KG1 (cell line): ENCODE data around the gene PRRC1.
"Not testable (repeated sequence)": the region's sequence is repeated elsewhere in the genome, so short reads cannot be mapped to it uniquely, and the experiment has no call there.

ENCODE experiments used
- DNase-seq: peaks from one replicate; lab custom pipeline; 2025; lab: John Stamatoyannopoulos, UW

Gene PRRC1

DNA sequence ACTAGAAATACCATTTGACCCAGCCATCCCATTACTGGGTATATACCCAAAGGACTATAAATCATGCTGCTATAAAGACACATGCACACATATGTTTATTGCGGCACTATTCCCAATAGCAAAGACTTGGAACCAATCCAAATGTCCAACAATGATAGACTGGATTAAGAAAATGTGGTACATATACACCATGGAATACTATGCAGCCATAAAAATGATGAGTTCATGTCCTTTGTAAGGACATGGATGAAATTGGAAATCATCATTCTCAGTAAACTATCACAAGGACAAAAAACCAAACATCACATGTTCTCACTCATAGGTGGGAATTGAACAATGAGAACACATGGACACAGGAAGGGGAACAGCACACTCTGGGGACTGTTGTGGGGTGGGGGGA is 27.8 kb downstream of the PRRC1 start:
- DNase-seq, result not testable (repeated sequence)

DNA sequence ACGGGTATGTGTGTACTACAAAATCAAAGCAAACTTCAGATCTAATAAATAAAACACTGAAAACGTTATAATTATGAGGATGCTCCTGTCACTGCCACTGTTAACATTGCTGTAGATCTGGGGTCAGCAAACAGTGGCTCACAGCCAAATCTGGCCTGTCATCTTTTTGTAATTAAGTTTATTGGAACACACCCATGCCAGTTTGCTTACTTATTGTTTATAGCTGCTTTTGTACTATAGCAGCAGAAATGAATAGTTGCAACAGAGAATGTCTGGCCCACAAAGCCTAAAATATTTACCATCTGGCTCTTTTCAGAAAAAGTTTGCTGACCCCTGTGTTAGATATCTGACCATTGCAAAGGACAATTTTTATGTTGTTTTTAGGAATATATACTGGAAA is 32.1 kb downstream of the PRRC1 start:
- no peak for DNase-seq

DNA sequence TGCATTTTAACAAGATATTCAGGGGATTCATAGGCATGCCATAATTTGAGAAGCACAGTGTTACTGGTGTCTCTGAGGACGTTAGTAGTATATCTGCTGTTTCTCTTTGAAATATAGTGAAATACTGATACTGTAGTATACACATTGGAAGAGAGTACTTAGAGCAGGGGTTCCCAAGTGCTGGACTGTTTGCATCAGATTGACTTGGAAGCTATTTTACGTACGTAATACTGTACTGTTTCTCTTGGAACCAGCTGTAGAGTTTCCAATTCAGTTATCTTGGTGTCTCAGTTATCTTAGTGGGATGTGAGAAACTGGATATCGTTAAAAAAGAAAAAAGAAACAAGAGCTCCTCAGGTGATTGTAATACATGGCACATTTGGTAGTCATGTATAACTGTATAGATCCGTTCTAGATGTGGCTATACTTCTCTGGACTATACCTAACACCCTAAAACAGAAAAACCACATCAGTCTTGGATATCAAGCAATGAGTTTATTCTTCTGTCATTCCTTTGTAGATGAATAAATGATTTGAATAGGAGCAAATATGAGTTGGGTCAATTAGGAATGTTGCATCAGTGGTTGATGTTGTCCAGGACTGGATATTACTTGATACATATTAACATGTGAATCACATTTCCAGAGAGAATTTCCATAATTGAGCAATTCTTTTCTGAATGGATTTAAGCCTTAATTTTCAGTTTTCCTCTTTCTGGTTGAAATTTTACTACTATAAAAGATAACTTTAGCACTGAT is 33.4 kb downstream of the PRRC1 start:
- no peak for DNase-seq

DNA sequence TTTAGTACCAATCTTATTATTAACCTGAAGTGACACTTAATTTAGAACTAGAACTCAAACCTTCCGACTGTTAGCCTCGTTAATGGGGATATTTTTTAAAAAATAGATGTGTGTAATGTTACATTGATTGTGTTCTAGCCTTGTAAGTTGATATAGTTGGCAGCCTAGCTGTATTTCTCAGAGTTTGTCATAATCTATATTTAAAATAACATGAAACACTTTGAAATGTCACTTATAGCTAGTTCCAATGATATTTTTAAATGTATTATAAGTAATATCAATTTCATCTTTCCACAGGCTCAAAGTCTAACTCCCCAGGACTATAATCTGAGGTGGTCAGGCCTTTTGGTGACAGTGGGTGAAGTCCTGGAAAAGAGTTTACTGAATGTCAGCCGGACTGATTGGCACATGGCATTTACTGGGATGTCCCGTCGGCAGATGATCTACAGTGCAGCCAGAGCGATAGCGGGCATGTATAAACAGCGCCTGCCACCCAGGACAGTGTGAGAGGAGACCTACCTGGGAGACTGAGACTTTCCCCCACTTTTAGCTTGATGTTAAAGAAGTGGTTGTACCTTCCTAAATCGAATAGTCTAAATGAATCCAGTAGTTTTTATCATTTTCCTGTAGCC is 34.1 kb downstream of the PRRC1 start:
- DNase-seq, result no peak

- DNase-seq, result no peak
These were observed 38.4 kb downstream of the PRRC1 start for GRCh38 chr5:127555826-127556225.

- no peak for DNase-seq
These were observed 39.3 kb downstream of the PRRC1 start for GRCh38 chr5:127556609-127557334.

- DNase-seq, result no peak
These were observed 40.8 kb downstream of the PRRC1 start for GRCh38 chr5:127558273-127558672.

DNA sequence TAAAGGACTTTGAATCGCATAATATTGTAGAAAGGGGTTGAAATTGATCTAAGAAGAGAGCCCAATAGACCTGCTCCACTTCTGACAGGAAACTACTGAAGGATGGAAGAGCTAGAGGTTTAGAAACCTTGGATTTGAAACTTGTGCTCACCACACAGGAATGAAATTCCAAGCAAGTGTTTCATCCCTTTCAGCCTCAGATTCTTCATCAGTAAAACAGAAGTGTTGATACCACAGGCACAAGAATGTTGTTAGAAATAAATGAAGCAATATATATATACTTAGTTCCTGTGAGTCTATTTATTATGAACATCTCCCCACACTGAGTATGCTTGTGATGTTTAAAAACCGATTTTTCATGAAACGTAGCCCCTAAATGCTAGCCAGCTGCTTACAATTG is 43.8 kb downstream of the PRRC1 start:
- DNase-seq, result no peak

- DNase-seq, result no peak
These were observed 44.8 kb downstream of the PRRC1 start for GRCh38 chr5:127562252-127562651.

- DNase-seq, result no peak
These were observed 45.7 kb downstream of the PRRC1 start for GRCh38 chr5:127563136-127563535.

DNA sequence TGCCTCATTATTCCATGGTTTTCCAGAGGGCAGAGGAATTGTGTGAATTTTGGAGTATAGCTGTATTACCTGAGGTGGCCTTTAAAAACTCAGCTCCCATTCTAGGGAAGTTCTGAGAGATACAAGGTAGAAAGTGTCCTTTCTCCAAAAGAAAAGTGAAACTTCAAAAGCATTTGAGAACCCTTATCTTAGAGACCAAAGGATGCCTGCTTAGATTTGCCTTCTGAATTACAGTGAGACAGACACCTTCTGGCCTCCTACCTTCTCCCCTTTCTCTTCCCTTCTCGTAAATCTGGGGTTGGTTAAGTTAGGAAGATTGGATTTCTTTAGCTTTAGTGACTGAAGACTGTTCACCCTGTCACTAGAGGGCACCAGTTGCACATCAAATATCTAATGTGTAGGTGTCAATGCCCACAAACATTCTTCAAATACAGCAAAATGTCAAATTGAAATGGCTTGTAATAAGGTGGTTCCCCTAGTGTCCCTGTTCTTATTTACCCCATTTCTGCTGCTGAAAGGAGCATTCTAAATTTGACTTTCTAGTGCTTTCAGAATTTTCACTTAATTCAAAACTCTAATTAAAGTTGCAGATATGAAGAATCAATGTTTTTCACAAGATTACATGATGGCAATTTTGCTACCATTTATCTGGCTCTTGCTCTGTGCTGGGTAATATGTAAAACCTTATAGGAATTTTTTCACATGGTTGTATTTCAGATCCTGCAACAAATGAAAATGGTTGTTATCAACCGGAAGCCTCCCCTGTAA is 46.7 kb downstream of the PRRC1 start:
- no peak for DNase-seq

- DNase-seq, result no peak
These were observed 48.3 kb downstream of the PRRC1 start for GRCh38 chr5:127565586-127566270.

DNA sequence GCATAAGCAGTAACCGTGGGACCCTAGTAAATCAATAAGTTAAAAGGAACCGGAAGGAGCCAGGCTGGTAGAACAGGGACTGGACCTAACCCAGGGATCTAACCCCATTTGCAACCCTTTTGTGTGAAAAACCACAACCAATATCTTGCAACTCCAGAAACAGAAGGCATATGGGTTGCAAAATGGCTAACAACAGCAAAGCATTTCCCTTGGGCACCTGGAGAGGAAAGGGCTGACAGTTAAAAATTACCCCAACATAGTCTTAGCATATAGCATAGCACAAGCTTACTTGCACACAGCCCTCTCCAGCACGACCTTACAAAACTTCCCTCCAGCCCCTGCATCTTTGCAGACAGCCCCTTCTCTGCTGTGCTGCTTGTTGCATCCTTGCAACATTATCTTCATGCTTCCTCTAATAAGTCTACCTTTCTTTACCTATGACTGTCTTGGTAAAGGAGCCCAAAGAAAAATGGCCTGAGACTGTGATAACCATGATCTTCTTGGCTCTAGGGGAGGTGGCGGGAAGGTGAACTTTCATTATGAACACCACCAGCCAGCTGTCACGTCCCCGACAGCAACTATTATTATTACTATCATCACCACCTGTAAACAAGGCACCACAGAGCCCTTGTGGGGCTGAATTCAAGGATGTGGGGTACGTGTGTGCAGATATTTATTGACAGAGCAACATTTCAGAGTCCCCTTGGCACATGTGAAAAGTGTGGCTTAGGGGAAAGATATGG is 49.8 kb downstream of the PRRC1 start:
- no peak for DNase-seq

DNA sequence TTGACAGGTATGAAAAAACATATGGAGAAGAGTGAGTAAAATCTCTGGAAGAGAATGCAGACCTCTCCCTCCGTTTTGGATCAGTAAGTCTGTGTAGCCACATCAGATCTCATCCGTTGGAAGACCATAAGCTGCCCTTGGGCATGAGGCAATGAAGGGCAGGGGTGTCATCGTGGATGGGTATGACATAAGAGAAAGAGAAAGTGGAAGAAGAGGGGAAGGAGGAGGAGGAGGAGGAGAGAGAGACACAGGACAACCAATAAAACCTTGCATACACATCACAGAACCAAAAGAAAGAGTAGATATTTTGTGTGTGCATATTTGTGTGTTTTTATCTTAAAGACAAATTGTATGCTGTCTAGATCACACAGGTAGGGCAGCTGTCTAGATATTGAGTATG is 50.7 kb downstream of the PRRC1 start:
- DNase-seq, result no peak

GRCh38 chr5:127569471-127569870 is 52.0 kb downstream of the PRRC1 start:
- not testable (repeated sequence) for DNase-seq

DNA sequence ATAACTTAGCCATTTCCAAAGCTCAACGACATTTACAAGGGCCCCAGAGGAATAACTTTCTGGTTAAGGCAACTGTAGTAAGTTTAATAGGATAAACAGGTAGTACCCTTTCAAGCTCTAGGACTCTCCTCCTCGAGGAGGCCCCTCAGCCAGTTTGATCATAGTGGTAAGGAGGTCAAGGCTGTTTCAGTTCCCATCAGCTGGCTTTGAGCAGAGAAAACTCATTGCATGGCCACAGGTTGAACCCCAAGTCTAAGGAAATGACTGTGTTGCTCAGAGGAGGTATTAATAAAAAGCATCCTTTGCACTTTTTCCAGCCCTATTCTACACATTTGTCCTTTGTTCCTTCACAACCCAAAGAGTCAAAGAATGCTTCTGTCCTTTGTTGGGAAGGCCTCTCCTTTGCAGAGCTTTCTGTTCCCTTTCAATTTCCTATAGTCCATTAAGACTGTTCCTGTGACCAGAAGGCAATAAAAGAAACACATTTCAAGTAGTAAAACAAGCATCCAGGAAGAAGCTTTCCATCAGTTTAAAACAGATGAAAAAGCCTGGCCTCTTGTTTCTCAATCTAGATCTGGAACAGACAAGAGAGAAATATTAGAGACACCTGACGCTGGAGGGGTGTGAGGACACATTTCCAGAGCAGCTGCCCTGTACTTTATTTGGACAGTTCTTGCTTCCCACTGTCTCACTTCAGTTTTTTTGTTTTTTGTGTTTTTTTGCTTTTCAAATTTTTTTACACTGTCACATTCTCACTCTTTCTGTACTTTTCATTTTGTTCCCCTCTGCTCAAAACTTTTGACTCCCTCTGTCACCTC is 54.1 kb downstream of the PRRC1 start:
- DNase-seq, result no peak

DNA sequence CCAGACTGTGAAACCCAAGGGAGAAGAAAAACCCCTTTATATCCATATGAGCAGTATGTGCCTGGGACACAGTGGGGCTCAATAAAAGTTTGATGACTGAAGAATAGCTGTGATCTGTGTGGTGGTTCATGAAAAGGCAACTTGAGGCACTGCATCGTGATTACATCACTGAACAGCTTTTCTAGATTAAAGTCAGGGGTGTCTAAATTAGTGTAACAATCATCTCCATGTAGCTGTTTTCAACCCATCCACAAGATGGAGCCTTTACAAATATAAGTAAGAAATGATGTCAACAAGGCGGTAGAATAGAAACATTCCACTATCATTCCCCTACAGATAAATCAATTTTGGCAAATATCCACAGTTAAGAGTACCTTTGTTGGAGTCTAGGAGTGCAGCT is 55.5 kb downstream of the PRRC1 start:
- no peak for DNase-seq

DNA sequence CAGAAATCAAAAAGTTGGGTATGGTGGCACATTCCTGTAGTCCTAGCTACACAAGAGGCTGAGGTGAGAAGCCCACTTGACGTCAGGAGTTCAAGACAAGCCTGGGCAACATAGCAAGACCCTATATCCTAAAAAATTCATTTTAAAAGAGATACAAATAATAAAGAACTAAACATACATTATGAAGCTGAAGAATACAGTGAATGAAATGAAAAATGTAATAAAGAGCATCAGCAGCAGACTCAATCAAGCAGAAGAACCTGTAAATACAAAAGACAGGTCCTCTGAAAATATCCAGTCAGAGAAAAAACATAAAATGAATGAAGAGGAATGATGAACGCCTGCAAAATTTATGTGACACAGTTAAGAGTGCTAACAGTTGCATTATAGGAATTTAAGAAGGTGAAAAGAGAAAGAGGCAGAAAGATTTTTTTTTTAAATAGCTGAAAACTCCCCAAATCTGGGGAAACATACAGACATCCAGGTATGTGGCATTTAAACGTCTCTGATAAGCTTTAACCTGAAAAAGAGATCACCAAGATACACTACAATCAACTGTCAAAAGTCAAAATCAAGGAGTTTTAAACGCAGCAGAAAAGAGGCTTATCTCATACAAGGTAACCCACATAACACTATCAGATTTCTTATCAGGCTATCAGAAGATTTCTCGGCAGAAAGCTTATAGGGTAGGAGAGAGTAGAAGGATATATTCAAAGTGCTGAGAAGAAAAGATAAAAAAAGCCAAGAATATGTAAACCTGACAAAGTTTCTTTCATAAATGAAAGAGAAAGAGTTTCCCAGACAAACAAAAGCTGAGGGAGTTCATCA is 57.6 kb downstream of the PRRC1 start:
- no peak for DNase-seq

DNA sequence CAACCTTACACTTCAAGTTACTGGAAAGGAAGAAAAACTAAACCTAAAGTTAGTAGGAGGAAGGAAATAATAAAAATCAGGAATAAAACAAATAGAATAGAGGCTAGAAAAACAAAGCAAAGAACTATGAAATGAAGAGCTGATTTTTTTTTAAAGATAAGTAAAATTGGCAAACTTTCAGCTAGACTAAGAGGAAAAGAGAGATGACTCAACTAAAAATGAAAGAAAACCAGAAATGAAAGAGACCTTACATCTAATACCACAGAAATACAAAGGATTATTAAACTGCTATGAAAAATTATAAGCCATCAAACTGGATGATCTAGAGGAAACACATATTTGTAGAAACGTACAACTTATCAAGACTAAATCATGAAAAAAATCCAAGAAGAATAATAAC is 60.0 kb downstream of the PRRC1 start:
- no peak for DNase-seq
